NCI-H2029 (cell line): ENCODE results near the gene SORCS3.

Experiments used
- DNase-seq: peaks from one replicate; lab custom pipeline; 2025; lab: John Stamatoyannopoulos, UW

The SORCS3 gene

DNA sequence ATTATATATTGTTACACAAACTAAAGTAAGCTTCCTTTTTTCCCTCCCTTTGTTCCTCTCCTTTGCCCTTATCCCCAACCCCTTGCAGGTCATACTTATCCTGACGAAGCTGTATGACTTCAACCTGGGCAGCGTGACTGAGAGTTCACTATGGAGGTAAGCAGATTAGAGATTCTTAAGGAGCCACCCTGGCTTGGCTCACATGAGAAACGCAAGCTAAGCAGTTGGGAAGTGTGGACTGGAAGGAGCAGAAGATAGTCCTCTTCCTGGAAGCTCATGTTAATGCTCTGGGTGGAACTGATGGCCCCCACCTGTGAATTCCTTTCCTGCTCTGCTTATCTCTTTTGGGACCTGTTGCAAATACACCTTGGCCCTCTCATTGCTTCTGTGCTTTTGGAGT is 201.6 kb downstream of the SORCS3 start:
- no peak for DNase-seq

DNA sequence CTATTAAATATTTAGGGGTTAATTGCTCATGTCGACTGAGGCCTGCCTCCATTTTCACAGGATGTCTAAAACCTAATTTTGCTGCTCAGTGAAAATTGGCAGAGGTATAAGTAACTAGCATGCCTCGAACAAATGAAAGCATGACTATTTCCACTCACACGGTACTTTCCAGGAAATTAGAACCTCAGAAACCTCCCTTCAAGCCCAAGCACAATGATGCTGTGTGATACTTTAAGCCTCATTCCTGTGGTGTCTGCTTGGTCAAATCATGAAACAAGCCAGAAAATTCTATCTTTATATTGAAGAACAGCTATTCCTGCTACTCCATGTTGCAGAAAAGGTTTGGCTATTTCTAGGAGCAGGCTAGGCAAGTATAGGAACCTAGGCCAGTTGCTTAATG is 203.0 kb downstream of the SORCS3 start:
- DNase-seq, result no peak

DNA sequence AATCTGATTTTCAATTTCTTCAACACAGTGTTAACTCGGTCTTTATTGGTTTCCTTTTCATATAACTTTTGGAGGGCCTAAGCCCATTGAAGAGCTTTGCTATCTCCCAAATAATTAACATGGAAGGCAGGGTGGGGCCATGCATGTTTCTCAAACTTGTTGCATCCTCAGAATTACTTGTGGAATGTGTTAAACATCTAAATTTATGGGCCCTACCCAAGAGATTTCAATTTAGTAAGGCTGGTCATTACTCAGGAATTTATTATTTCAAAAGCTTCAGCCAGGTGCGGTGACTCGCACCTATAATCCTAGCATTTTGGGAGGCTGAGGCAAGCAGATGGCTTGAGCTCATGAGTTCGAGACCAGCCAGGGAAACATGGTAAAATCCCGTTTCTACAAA is 208.9 kb downstream of the SORCS3 start:
- no peak for DNase-seq

DNA sequence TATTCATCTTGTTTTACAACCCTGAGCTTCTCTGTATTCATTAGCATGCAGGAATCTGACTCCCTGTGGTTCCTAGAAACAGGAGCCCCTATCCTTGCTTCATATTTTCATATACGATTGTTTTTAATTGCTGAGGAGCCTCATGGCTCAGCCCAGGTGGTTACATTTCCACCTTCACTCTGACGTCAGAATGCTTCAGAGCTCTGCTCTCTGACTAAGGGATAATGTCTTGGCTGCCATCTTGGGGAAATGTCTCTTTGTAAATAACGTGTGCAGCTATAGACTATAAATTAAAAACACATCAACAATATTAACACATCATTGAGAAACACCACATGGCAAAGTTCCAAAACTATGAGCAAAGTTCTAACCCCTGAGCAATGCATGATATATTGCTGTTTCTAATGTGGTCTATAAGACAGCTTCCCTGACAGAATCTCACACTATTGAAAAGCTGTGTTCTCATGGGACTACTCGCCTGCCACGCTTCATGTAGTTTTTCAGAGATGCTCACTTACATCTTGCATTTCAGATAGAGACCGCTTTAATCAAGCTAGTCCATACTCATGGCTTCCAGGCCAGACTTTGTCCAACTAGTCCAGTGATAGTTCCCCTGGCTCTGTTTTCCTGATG is 227.0 kb downstream of the SORCS3 start:
- no peak for DNase-seq

DNA sequence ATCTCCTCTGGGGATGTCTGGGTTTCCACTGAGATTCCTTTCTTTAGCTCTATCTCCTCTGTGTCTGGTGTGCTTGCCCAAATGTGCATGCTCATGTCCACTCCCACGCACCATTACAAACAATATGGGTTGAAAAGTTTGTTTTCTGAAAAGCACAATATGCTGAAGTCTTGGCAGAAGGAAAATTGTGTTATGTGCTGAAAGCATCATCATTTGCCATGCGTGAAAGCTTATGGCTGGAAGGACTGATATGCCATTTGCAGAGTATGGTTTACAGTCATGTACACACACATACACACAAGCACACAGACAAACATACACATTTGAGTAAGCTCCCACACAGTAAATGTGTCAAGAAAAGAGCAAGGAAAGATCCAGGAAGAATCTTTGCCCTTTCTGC is 231.6 kb downstream of the SORCS3 start:
- no peak for DNase-seq

DNA sequence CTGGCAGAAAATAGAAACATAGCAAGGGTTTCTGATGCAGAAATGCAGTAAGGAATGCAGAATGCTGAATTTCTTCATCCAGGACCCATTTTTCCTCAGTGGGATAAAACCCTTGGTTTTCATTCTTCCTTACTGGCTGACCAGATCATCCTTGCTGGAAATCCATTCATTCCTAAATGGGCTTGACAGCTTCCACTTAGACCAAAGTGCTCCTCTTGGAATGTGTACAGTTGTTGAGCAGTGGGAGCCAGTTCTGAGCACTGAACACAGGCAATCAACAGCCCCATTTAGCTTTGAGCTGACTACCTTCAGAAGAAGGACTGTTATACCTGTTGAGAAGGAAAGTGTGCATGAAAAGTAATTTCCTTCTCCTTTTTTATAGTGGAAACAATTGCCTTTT is 232.1 kb downstream of the SORCS3 start:
- DNase-seq, result no peak

DNA sequence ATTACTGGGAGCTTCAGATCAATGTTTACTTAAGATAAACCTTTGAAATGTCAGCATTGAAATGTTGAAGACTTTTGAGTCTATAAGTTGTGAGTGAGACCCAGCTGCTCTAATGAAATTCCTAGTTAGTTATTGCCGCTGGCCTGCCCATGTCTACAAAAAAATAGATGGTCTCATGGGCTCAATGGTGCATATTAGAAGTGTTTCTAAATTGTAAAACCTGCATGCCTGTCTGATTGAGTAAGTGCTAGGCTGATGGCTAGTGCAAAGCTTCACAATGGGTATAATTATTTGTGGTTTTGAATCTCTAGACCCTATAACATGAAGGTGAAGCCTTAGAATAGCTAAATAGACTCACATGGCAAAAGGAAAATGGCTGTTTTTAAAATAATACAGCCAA is 234.5 kb downstream of the SORCS3 start:
- DNase-seq, result no peak

DNA sequence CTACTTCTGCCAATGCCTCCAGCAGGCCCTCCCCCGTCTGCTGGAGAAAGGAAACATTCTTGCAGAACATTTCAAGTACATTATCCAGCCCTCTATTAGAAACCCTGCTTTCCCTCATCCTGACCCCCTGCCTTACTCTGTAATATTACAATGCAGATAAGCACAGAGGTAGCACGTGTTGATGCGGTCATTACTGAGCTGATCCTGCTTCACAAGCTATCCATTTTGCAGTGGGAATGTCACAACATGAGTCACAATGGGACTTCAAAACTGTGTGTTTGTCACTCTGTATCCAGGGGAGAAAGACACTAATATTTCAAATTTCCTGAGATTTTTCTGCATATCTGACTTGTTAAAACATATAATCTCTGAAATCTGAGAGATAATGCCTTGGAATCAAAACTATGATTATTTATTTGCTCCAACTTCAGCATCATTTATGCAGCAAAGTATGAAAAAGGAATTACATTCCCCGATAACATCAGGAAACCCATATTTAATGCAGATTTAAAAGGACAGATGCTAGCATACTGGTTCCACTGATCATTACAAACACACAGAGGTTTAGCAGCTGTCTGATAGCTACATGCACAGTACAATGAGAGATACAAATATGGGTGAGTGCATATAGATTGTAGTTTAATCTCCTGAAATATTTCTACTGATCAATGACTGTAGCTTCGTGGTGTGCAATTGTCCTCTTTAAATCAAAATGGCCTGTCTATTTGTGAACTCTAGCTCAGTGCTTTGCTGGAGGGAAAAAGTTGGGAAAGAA is 239.7 kb downstream of the SORCS3 start:
- no peak for DNase-seq

DNA sequence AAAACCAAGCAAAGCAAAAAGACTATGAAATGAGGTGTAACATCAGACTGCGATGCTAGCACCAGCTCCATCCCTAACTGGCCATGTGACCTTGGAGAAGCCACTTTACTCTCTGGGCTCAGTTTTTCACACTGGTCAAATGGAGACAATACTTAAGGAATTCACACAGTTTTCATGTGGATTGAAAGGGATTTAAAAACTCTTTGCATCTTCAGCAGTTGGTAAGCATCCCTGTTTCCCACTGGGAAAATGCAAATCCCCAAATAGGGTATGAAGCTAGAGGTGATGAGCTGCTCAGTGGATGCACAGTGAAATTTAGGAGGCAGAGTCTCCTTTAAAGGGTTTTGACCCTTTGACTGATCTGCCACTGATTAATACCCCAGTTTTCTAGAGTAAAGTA is 240.7 kb downstream of the SORCS3 start:
- no peak for DNase-seq

DNA sequence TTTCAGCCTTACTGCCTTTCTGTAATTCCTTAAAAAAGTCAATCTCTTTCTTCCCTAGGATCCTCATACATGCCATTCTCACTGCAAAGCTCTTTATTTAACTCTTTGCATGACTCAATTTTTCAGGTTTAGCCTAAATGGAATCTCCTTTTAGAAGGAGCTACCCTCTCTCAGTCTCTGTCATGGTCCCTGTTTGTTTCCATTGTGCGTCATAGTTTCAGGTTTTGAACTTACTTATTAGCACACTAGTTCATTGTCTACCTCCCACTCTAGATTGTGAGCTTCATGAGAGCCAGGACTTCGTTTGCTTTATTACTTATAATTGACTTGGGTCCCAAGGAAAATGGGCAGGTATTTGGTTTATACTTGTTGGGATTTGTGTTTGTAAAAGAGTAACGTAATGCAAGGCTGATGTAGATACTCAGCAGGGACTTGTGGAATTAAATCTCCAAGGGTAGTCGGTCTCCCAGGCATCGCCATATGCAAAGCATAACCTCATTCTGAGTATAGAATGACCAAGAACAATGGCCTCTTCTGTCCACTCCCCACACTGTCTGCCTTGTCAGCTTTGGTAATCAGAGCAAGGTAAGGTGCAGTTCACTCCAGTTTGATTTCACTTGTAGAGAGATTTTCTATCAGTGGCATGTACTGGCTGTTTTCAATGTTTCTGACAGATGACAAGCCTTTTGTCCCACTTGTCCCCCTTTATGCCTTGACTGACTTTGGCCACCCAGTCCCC is 252.0 kb downstream of the SORCS3 start:
- no peak for DNase-seq

DNA sequence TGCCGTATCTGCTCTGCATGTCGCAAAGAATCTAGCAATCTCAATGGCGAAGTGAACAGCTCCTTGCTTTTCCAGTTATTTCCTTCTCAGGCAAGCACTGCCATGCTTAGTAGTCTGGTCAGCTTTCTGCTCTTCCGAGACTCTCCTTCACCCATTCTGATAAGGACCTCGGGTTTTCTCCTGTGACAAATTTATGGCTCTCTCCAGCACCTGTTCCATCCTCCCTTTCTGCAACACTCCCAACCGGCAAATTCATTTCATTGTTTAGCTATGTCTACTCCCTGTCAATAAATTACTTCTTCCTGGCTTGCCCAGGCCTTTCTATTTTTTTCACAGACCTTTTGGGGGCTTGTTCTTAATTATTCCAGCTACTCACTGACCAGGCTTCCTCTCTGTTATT is 252.6 kb downstream of the SORCS3 start:
- DNase-seq, result no peak

DNA sequence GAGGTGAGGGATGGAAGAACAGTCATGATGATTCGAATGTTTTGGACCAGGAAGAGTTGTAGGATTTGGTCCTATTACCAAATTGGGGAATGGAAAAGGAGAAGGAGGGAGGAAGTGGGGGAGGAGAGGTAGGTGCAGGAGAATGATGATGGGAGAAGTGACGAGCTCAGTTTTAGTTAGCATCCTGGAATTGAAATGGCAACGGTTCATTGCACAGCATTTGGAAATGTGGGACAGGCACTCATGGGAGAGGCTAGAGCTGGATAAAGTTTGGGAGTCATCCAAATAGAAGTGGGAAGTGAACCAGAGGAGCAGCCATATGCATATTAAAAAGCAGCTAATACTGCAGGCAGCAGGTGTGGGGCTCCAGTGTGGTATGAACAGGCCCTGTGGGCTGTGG is 253.6 kb downstream of the SORCS3 start:
- DNase-seq, result no peak

DNA sequence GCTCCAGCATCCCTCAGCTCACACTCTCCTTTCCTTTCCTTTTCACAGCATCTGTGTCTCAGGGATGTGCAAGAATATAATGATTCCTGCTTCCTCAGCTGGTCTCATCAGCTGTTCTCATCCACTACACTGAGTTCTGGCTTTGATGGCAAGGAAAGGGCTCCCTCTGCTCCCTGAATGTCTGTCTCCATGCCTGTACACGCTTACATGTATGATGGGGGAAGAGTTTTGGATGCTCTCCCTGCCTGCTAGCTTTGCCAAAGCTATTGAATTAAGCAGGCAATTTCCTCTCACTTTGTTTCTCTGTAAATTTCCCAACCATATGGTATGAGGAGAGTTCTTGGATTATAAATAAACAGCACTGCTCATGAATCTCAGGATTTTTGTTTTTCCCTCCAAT is 254.5 kb downstream of the SORCS3 start:
- no peak for DNase-seq

DNA sequence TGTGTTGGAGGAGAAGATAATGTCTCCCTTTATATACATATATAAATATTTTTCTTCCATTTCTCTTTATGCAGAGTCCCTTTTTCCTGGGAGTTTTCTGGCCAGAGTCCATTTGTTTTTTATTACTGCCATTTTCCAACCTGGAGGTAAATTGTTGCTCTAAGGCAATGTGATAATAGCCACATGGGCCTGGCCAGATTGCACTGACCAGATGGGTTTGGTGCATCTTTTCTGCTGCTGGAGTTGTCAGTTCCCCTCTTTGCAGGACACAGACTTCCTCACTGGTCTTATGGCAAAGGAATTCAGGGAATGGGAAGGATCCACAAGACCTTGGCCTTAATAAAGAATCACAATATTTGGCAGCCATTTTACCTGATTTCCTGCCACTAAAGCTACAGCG is 254.9 kb downstream of the SORCS3 start:
- DNase-seq, result no peak

DNA sequence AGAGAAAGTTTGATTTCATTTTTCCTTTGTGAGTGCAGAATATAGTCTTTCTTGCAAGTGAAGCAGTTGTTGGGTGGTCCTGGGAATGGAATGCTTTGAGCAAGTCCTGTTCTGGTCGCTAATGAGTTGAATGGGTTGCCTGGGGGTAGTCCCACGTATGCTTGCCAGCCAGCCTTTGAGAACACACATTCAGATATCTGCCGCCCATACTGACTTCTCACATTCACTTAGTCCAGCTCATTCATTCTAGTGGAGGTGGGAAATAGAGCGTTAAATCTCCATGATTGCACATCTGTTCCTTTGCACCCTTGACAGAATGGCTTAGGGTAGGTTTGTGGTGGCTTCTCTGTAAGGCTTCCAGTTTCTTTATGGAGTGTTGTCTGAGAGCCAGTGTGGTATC is 256.6 kb downstream of the SORCS3 start:
- DNase-seq, result no peak

DNA sequence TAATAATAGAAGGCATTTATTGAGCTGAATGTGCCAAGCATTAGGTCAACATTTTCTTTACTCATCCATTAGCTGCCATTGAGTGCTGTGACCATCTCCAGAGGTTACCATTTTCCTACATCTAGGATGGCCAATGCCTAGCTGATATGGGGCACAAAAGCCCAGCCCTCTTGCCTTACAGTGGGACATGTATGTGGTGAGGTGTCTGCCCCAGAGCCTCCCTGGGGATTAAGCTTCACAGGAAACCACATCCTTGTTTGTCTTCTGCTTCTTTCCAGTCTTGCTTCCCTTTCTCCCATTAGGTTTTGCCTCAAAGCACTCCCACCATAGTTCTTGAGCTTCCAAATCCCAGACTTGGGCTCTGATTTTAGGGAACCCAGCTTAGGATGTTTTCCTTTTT is 258.7 kb downstream of the SORCS3 start:
- DNase-seq, result no peak

DNA sequence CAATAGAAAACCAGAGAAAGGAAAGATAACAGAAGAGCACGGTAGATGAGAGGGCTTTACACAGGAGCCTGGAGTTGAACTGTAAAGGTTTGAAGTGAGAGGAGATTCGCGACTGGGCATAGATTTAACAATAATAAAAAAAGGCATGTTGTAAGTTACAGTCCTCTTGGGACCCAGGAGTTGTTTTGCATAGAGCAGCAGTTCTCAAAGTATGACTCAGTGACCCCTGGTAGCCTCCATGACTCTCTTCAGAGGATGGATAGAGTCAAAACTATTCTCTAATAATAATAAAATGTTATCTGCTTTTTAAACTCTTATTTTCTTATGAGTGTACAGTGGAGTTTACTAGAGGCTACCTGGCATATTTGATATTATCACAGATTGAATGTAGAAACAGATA is 262.3 kb downstream of the SORCS3 start:
- DNase-seq, result no peak

DNA sequence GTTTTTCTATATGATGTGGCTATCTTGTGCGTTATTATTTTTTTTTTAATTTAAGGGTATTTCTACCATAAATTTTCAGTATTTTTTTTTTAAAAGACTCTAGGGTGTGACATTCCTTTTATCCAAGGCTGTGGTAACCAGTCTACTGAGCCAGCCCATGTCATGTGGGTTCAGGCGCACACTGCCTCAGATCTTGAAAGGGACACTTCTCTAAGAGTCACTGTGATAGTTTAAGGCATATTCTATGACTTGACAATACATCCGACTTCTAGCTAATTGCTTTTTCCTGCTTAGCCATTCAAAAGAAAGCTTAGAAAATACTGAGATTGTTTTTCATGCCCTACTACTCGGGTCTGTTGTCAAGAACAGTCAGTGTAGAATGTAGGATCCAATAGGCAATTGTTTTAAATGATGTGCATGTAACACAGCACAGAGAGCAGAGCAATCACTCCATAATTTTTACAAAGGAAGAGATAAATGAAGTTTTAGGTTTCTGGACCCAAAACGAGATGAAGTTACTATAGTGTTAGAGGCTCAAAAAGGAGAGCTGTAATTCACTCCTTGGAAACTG is 263.7 kb downstream of the SORCS3 start:
- no peak for DNase-seq

DNA sequence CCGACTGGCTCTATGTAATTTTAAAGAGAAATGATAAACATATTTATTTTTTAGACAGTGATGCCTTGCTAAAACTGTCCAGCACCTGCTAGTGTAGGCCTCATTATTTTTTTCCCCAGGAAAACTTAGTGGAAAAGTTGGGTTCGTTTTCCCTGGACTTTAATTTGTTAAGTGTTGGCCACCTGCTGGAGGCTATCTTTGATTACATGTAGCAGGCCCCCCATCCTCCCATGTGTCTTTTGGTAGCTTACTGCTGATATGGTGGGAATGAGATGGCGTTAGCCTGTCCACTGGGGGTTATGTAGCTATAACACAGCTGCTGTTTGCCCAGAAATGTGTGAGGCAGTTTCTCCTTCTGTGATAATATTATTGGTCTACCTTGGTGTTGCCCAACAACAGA is 265.0 kb downstream of the SORCS3 start:
- DNase-seq, result no peak

DNA sequence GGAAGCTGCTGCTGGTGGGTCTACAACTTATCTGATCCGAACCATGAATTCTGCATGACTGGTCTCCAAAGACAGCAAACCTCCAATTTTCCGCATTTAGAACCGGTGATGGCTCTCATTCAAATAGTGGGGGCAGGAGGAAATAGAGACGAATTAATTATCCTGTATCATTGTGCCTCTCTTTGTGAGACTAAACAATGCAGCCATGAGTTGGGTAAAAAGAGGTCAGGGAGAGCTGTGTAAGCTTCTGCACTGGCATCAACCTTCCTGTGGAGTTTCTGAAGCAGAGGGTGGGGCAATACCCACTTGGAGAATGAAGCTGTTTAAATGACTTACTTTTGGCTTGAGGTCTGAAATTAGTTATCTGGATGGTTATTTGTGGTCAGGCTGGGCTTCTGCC is 266.4 kb downstream of the SORCS3 start:
- DNase-seq, result no peak

DNA sequence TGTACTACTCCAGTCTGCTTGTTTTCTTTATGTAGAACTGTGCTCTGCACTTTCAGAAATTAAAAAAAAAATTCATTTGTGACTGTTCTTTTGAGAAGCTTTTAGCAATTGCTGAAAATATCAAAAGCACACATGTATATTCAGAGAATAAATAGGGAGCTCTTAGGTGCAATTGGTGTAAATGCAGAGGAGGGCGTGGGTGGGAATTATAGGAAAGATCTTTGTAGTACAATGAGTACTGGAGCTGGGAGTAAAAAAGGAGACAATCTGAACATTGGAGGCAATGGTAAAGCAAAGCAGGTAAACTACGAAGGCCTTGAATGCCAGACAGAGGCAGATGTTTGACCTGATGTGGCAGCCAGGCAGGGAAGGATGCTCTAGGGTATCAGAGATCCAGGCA is 267.5 kb downstream of the SORCS3 start:
- no peak for DNase-seq

DNA sequence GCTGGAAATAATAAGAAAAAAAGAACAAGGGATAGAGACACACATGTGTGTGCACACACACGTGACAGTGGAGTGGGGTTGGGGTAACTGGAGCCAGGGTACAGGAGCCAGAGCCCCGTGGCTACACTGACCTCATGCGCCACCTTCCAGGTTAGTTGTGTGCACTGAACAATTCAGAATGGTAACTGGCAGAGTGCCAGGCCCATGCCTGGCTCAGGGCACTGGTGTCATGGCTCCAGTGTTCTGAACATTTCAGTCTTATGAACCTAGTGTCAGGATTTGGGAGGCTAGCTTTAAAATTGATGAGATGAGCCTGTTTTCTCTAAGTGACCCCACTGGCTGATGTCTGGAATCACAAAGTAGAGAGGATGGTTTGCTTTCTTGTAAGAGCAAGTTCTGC is 269.6 kb downstream of the SORCS3 start:
- no peak for DNase-seq

DNA sequence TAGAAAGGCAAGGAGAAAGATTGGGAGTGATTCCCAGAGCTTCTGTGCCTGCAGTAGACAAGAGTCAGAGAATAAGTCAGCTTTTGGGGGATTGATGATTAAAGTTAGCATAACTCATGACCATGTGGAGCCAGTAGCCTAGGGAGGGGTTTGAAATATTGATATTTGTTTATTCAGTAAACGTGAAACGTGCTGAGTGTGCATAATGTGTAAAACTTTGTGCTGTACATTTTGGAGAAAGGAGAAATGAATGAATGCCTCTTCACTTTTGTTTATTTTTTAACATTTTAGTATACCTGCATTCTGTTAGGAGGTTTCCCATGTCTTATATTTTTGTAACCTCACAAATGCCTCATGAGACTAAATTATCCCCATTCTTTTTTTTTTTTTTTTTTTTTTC is 272.3 kb downstream of the SORCS3 start:
- no peak for DNase-seq
